Measurements from ENCODE around the gene ANKAR.

DNA sequence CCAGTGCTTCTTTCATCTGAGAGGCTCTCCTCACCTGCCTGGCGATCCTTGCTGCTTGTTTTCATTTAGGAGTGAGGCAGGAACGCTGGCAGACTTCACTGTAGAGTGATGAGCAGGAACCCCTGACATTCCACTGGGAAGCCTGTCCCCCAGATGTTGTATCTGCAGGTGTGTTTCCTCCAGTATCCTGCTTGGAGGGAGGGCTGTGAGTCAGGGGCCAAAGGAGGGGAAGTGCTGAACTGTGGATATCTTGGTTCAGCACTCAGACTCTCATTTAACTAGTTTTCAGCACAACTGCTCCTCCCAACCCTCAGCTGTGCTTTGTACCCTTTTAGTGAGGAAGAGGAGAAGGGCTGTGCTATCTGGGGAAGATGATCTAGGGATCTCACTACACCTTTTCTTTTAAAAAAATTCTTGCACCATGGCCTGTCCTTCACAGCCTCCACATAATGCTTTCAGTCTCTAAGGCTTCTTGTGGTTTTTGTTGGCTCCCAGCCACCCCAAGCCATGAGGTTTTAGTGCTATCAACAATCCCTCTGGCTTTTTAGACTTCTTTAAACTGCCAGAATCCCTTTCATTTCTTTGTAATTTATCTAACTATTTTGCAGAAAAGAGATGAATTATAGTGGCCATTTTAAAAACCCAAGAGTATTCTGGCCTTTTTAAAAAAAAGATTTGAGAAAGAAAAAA lies 11.2 kb downstream of the ANKAR start:
- no peak for TF ChIP-seq TAF1 (IDR thresholded peaks at IDR 0.05; ENCODE audit: borderline replicate concordance, low read depth, low read length)
- TF ChIP-seq POLR2A (IDR thresholded peaks at IDR 0.05; ENCODE audit: low read depth, low read length), result no peak
